ENCODE data around the gene ANKRD60. TPM values are rescaled to one million over a fixed set of nuclear protein-coding genes. Genes with fewer than 3 reads are reported as not detected.

The ANKRD60 gene
- total and polyA plus RNA-seq, 2 experiments from 2014 or later = not detected

GRCh38 chr20:58243653-58244410 lies 15.4 kb upstream of the ANKRD60 start:
- TF ChIP-seq CTCF (IDR thresholded peaks at IDR 0.05; ENCODE audit: low read depth, low read length) = no peak
- no peaks in the 10 kb centered on the region for H3K27me3 ChIP-seq
- no peak for DNase-seq (ENCODE audit: low read depth in 1 of 2, low spot score in 1 of 2)
- no peak overlapping the region for H3K4me3 ChIP-seq
- H3K27ac ChIP-seq = no peak overlapping the region
- peaks cover 21% of the 10 kb centered on the region for H3K36me3 ChIP-seq
- no peaks in the 10 kb centered on the region for H3K9me3 ChIP-seq (ENCODE audit: low read depth)
- H3K4me1 ChIP-seq (ENCODE audit: low read depth) = no peaks in the 10 kb centered on the region

GRCh38 chr20:58242824-58243223 lies 14.4 kb upstream of the ANKRD60 start:
- Histone ChIP-seq H3K27me3 (no peaks in the 10 kb centered on the region), H3K27ac (no peak overlapping the region), H3K36me3 (peaks cover 17% of the 10 kb centered on the region), H3K4me3 (no peak overlapping the region), H3K4me1 (ENCODE audit: low read depth) (no peaks in the 10 kb centered on the region), H3K9me3 (ENCODE audit: low read depth) (no peaks in the 10 kb centered on the region)
- no peak for TF ChIP-seq CTCF (IDR thresholded peaks at IDR 0.05; ENCODE audit: low read depth, low read length)
- no peak for DNase-seq (ENCODE audit: low read depth in 1 of 2, low spot score in 1 of 2)

GRCh38 chr20:58241766-58242465 lies 13.5 kb upstream of the ANKRD60 start:
- H3K4me3 ChIP-seq = no peak overlapping the region
- no peaks in the 10 kb centered on the region for H3K4me1 ChIP-seq (ENCODE audit: low read depth)
- H3K9me3 ChIP-seq (ENCODE audit: low read depth) = no peaks in the 10 kb centered on the region
- peaks cover 17% of the 10 kb centered on the region for H3K36me3 ChIP-seq
- TF ChIP-seq CTCF (IDR thresholded peaks at IDR 0.05; ENCODE audit: low read depth, low read length) = no peak
- no peaks in the 10 kb centered on the region for H3K27me3 ChIP-seq
- no peak for DNase-seq (ENCODE audit: low read depth in 1 of 2, low spot score in 1 of 2)
- no peak overlapping the region for H3K27ac ChIP-seq

GRCh38 chr20:58240471-58240870 lies 12.0 kb upstream of the ANKRD60 start:
- H3K27ac ChIP-seq = no peak overlapping the region
- peaks cover 3% of the 10 kb centered on the region for H3K27me3 ChIP-seq
- H3K4me1 ChIP-seq (ENCODE audit: low read depth) = no peaks in the 10 kb centered on the region
- no peaks in the 10 kb centered on the region for H3K9me3 ChIP-seq (ENCODE audit: low read depth)
- peaks cover 12% of the 10 kb centered on the region for H3K36me3 ChIP-seq
- H3K4me3 ChIP-seq = no peak overlapping the region
- no peak for TF ChIP-seq CTCF (IDR thresholded peaks at IDR 0.05; ENCODE audit: low read depth, low read length)
- DNase-seq (ENCODE audit: low read depth in 1 of 2, low spot score in 1 of 2) = no peak

GRCh38 chr20:58239216-58239615 lies 10.8 kb upstream of the ANKRD60 start:
- no peak overlapping the region for H3K27ac ChIP-seq
- H3K36me3 ChIP-seq = peaks cover 7% of the 10 kb centered on the region
- no peak overlapping the region for H3K4me3 ChIP-seq
- no peaks in the 10 kb centered on the region for H3K9me3 ChIP-seq (ENCODE audit: low read depth)
- no peak for DNase-seq (ENCODE audit: low read depth in 1 of 2, low spot score in 1 of 2)
- H3K27me3 ChIP-seq = peaks cover 3% of the 10 kb centered on the region
- TF ChIP-seq CTCF (IDR thresholded peaks at IDR 0.05; ENCODE audit: low read depth, low read length) = no peak
- no peaks in the 10 kb centered on the region for H3K4me1 ChIP-seq (ENCODE audit: low read depth)
